Kidney tubule cell (primary cell): ENCODE results near the gene NCS1.

Experiments
- DNase-seq: peaks from one replicate; pipeline ENCODE4 v3.0.0-alpha.2; 2018; ENCODE audit warnings: low spot score

The NCS1 gene

DNA sequence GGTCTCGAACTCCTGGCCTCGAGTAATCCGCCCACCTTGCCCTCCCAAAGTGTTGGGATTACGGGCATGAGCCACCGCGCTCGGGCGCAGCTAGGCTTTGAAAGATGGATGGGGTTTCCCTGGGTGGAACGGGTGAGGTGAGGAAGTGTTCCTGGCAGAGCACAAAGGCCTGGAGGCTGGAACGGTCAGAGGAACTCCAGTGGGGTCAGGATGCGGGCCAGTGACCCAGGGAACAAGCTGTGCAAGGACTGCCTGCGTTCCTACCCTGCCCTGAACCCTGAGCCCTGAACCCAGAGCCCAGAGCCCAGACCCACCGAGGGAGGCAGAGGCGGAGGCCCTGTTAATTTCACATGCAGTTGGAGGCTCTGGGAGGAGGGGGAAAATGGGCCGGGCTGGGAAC lies 23.4 kb downstream of the NCS1 start:
- peak; percentile 34 for DNase-seq

DNA sequence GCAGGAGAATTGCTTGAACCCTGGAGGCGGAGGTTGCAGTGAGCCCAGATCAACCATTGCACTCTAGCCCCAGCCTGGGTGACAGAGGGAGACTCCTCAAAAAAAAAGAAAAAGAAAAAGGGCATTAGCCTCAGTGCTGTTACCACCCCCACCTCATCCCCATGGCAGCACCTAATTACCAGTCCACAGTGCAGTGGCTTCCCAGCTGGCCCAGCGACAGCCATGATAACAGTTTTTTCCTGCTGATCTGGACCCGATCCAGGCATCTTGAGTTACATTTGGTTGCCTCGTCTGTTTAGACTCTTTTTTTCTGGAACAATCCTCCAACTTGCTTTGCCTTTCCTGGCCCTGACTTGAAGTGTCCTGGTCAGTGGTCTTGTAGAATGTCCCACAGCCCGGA lies 24.4 kb downstream of the NCS1 start:
- DNase-seq: no peak

GRCh38 chr9:130197386-130197785 lies 25.2 kb downstream of the NCS1 start:
- DNase-seq: no peak

GRCh38 chr9:130197888-130198287 lies 25.7 kb downstream of the NCS1 start:
- peak; percentile 53 for DNase-seq

- no peak for DNase-seq
Observed at GRCh38 chr9:130198501-130199179, 26.4 kb downstream of the NCS1 start.

GRCh38 chr9:130199605-130200004 lies 27.4 kb downstream of the NCS1 start:
- DNase-seq: peak; percentile 75

GRCh38 chr9:130200038-130200849 lies 28.0 kb downstream of the NCS1 start:
- DNase-seq: no peak

- peak; percentile 22 for DNase-seq
Observed at GRCh38 chr9:130201399-130201873, 29.2 kb downstream of the NCS1 start.

DNA sequence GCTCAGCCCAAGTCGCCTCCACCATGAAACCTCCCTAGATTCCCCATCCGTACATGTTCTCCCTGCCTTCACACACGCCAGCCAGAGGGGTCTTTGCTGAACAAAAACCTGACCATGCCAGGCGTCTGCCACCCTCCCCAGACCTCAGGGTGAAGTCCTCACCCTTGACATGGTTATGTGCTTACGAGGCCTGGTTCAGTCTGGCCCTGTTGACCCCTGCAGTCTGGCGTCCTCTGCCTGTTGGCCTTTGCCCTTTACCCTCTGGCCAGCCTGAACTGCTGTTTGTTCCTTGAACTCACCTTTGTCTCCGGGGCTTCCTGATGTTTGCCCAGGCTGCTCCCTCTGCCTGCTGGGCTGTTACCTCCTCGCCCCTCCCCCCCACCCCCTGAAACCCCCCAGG lies 29.8 kb downstream of the NCS1 start:
- DNase-seq: no peak

GRCh38 chr9:130204341-130204740 lies 32.1 kb downstream of the NCS1 start:
- no peak for DNase-seq

DNA sequence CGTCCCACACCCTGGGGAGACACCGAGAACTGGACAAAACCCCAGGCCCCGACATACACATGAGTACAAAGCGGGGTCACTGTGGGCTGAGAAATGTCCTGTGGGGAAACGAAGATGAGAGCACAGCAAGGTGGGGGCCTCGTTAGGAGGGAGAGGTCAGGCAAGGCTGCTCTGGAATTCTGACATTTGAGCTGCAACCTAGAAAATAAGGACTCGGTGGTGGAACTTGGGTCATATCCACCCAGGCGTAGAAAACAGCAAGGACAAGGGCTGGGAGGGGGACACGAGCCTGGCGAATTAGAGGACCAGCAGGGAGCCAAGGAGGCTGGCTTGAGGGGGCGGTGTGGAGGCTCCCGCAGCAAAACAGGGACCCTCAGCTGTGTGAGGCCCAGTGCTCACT lies 32.8 kb downstream of the NCS1 start:
- DNase-seq: no peak

DNA sequence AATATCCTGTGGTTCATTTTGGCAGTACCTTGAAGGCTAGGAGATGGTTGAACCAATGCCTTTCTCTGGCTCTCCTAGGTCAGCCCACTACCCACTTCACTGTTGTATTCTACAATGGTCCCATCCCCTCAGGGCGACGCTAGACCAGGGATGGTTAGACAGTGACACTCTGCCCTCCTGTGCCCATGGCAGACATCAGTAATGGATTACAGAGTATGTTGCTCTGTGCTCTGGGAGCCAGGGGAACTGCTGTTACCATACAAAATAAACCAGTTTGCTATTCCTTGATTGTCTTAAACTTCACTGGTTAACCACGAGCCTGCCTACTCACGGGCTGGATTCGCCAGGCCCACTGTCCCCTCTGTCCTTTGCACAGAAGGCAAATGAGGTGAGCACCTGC lies 33.7 kb downstream of the NCS1 start:
- no peak for DNase-seq

GRCh38 chr9:130206579-130206978 lies 34.4 kb downstream of the NCS1 start:
- no peak for DNase-seq

DNA sequence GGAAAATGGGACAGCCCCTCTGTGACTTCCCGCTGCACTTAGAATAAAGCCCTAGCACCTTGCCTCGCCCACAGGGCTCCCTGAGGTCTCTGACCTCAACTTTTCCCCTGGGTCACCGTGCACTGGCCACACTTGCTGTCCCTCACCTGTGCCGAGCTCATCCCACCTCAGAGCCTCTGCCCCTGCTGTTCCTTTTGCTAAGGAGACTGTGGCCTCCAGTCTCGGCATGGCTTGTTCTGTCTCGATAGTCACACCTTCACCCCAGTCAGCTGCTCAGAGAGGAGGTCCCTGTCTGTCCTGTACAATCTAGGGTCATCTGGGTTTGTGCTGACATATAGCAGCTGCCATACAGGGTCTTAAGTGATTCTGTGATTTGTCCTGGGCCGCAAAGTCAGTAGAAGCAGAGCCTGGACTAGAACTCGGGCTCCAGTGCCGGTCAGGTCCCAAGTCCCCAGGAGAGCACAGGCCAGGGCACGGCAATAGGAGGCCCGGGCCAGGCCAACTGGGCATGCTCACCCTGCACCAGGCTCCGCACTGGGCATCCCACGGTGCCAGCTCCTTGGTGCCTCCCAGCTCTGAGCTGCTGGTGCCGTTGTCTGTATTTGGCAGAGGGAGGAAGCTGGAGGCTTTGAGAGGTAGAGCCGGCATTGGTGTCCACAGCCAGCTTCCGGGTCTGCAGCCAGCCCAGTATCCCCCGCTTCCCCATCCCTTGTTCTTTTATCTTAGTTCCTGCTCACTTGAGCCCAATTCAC lies 35.2 kb downstream of the NCS1 start:
- DNase-seq: no peak

GRCh38 chr9:130208600-130209347 lies 36.6 kb downstream of the NCS1 start:
- no peak for DNase-seq

- no peak for DNase-seq
Observed at GRCh38 chr9:130209422-130209821, 37.2 kb downstream of the NCS1 start.

DNA sequence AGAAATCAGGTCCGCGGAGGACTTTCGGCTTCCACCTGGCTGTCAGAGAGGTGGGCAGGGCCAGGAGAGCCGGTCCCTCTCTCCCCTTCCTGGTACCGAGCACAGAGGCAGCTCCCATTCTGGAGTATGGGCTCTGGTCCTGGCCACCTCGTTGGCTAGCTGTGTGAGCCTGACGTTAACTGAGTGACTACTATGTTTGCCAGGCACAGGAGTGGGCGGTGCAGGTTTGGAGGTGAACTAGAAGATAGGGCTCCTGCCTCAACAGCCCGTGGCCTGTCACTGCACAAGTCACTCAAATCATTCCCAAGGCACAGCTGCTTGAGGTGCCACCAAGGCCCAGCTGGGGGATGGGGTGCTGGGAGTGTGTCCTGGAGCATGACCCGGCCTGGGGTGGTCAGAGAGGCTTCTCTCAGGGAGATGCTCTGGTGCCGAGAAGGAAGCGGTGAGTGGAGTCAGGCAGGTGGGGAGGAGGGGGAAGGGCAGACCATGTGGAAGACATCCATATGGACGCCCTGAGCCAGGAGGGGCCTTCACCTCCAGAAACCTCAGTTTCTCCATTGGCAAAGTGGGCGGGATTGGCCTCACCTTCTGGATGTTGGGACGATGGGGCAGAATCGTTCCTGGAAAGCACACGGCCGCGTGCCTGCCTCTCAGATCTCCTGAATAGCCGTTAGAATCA lies 39.5 kb downstream of the NCS1 start:
- no peak for DNase-seq

GRCh38 chr9:130212543-130213297 lies 40.5 kb downstream of the NCS1 start:
- DNase-seq: no peak

- DNase-seq: no peak
Observed at GRCh38 chr9:130213911-130214761, 41.9 kb downstream of the NCS1 start.
